HG03575 (cell line): Measurements from ENCODE around the gene ARHGAP32.

Experiments
- ATAC-seq: cut with Tn5 transposase; IDR thresholded peaks from one replicate; pipeline ENCODE4 v1.9.1; 2021; ENCODE audit not compliant: unreplicated experiment, insufficient number of reproducible peaks, low FRiP score; ENCODE audit errors: extremely low read depth

The ARHGAP32 gene

GRCh38 chr11:128970598-128971190 lies 221.4 kb downstream of the ARHGAP32 start:
- no peak for ATAC-seq

DNA sequence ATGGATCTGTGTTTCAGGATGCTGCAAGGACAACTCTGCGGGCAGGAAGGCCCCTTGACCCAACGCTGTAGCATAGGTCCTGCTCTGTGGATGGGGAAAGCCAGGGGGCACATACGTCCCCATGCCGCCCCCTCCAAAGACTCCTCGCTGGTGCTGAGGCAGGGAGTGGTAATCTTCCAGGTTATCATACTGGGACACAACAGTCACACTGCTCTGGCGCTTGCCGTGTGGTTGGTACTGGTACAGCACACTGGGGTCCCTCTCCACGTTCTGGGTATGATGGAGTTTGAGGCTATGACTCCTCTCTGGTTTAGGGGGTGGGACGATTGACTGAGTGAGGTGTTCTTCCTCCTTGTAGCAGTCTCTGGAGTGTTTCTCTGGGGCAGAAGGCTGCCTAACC lies 223.2 kb downstream of the ARHGAP32 start:
- ATAC-seq, result no peak

DNA sequence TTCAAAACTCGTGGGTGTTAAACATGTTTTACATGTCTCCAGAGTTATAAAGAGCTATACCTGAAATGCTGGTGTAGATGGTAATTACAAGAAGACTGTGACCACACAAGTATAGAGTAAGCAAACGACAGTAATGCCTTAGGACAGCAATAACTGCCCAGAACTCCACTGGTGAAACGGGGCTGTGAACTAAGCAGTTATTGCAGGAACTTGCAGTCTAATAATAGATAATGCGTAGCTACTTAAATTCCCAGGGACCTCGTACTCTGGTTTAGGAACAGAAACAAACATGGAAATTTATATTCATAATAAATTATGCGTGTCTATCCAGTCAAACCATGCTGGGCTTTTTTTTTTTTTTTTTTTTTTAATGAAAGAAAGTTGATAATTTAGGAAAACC lies 224.5 kb downstream of the ARHGAP32 start:
- no peak for ATAC-seq

DNA sequence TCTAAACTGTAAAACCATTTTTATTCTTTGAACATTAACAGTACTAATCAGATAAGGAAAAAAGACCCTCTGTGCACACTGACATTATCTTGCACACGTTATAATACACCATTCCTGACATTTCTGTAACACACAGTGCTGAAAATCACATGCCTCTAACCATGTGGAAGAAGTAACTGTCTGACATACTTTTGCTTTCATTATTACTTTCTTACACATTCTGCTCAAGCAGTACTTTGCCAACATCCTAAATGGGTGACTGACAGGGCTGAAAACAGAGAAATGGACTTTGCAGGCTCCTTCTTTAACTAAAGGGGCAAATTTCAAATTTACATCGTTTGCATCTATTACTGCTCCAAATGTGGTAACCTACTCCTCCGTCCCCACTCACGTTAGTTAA lies 226.6 kb downstream of the ARHGAP32 start:
- peak; percentile 99 for ATAC-seq

DNA sequence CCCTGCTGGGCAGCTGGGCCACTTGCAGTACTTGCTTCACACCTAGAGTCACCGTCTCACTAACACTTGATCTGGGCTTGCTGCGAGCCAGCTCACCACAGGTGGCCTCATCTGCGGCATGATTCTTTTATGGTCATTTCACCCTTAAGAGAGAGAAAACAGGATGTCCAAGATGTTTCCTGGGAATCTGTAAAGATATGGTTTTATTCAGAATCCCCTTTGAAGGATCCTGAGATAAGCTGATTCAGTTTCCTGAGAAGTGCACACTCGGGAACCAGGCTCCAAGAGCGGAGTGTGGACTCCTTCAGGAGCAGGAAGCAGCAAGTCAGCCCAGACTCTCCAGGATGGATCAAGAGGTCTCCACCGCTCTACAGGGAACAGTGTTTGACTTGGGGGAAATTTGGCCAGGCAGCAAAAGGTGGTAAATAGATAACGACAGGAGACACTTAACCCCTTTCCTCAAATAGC lies 227.6 kb downstream of the ARHGAP32 start:
- no peak for ATAC-seq

GRCh38 chr11:128963744-128964325 lies 228.3 kb downstream of the ARHGAP32 start:
- no peak for ATAC-seq

DNA sequence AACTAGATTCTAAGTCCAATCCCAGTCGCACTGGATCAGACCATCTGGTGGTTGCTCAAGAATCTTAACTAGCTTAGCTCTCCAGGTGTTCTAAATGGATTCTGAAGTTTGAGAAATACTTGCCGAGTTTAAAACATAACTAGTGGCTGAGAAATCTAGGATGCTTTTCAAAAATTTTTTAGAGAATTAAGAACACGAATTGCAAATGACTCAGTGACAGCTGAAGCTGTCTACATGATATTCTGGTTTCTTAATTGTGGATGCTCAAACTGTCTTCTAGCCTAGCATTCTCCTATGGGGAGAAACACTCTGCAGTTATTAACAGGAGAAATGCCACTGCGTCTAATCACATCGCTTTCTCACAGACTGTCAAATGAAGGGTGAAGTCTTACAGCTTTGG lies 229.2 kb downstream of the ARHGAP32 start:
- ATAC-seq, result no peak

DNA sequence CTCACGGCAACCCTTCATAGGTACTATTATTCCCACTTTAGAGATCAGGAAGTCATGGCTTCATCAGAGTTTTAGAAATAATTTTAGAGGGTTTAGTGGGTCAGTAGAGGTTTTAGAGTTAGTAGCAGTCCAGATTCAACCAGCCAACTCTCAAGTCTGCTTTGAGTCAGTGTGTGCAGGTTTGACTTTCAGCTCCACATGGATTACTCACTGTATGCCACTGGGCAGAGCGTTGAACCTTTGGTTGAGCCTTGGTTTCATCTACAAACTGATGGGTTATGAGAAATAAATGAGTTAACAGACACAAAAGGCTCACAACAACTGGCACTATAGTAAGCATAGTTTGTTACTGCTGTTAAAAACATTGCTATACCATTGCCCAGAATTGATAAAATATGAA lies 230.5 kb downstream of the ARHGAP32 start:
- no peak for ATAC-seq

GRCh38 chr11:128957202-128957482 lies 235.0 kb downstream of the ARHGAP32 start:
- no peak for ATAC-seq

DNA sequence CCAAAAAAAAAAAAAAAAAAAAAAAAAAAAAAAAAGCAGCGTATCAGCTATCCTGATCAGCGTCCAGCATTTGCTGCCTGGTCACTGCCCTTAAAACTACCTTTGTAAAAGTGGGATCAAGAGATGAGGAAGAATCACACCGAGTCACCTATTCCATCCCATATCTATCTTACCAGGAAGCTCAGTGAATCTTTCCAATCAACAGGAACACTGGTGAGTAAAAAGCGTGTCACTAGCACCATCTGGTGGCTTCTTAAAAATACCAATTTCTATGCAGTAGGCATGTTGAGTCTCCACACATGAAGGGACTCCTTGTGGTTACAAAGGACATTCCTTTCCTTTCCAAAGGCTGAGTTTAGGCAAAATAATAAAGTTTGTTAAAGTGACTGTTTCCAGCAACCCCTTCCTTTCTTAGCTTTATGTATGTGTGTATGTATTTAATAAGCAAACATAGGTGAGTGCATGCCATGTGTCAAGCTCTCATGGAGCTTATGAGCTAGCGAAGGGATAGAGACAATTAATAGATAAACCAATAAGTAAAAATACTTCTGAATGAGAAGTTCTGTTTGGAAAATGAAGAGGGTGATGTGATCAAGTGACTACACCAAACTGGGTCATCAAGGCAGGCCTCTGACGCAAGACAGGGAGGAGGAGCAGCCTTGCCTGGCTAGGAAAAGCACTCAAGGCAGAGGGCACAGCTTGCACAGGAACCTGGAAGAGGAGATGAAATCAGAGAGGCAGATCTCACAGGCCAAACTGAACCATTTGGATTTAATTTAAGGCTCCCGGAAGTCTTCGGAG lies 235.5 kb downstream of the ARHGAP32 start:
- no peak for ATAC-seq

- ATAC-seq, result no peak
These were observed 236.5 kb downstream of the ARHGAP32 start for GRCh38 chr11:128955636-128956035.

DNA sequence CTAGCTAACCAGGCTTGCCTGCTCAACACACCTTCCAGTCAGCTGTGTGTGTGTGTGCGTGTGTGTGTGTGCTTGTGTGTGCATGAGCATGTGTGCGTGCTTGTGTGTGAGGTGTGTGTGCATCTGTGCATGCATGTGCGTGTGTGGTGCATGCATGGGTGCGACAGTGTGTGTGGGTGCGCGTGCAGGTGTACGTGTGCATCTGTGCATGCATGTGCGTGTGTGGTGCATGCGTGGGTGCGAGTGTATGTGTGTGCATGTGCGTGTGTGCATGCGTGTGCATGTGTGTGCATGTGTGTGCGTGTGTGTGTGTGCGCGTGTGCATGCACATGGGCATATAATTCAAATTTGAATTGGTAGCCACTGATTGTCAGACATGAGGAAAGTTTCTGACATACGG lies 239.0 kb downstream of the ARHGAP32 start:
- ATAC-seq, result no peak

DNA sequence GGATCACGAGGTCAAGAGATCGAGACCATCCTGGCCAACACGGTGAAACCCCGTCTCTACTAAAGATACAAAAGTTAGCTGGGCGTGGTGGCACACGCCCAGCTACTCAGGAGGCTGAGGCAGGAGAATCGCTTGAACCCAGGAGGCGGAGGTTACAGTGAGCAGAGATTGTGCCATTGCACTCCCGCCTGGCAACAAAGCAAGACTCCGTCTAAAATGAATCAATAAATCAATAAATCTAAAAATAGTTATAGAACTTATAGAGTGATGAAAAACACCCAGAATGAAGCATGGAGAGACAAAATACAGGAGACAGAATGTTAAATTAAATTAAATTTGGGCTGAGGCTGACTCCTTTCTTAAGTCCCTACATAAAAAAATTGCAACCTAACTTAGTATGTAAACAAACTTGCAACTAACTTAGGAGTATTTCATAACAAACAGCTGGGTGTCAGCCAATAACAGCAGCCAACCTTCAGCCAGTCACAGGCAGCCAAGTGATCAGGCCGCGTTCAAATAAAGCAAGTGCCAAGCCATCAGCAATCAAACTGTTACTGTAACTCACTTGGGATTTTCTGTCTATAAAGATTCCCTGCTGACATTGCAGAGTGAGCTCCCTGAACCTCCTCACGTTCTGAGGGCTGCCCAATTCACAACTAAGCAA lies 242.2 kb downstream of the ARHGAP32 start:
- ATAC-seq, result no peak

DNA sequence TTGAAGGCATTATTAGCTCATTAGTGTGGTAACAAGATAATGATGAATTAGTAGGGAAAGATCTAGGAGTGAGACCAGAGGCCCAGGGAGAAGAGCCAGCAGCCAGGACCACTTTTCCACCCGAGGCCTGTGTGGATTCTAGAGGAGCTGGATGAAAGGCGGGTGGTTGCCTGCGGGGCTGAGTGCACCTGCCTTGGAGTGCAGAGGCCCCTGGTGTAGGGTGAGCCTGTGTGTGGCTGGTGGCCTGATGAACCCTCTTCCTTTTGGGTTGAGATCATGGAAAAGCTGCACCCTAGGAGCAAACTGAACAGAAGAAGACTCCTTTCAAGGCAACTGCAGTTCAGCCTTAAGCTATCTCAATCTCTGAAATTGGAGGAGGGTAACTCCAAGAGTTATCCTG lies 243.5 kb downstream of the ARHGAP32 start:
- ATAC-seq, result no peak

- no peak for ATAC-seq
These were observed 244.4 kb downstream of the ARHGAP32 start for GRCh38 chr11:128947773-128948172.

GRCh38 chr11:128946648-128947047 lies 245.5 kb downstream of the ARHGAP32 start:
- ATAC-seq, result no peak

DNA sequence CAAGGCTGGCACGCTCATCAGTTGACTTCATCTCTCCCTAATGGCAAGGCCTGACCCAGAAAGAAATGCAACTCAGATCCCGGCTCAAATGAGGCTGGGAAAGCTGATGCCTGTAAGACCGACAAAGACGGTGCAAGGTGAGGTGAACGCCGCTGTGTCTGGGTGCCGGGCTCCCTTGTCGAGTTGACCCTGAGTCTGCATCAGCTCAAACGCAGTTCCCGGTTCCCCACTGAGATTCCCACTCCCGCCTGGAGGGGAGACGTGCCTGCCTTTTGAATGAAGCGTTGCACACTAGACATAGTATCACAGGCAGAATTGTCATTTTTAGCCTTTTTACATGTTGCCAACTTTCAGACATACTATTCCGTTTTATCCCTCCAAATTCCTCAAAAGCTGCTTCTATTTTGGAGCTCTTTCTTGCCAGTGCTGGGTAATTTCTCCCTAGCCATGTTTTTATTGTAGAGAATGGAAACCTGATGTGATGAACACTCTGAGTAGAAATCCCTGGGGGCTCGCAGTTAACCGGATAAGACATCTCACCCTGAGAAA lies 248.6 kb downstream of the ARHGAP32 start:
- no peak for ATAC-seq

GRCh38 chr11:128942817-128943427 lies 249.2 kb downstream of the ARHGAP32 start, which contains the start of gene TP53AIP1:
Gene TP53AIP1 (minus strand): TSS chr11:128942871. CDS start chr11:128937818, 5,053 bp downstream.
- no peak for ATAC-seq

DNA sequence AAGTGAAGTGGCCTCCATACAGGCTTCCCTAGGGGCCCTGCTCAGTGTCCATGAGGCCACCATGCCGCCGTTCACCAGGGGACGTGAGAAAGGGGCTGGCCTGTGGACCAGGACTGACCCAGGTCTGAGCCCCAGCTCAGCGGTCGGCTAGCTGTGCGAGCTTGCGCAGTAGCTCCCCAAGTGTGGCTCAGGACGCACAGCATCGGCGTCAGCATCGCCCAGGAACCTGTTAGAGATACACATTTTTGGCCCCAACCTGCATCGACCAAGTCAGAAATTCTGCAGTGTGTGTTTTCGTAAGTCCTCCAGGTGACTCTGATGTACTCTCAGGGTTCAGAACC lies 249.9 kb downstream of the ARHGAP32 start:
- ATAC-seq, result no peak
